ENCODE data around the gene STX2. TPM values are rescaled to one million over a fixed set of nuclear protein-coding genes. Genes with fewer than 3 reads are reported as not detected.
"Not testable (repeated sequence)": the region's sequence is repeated elsewhere in the genome, so short reads cannot be mapped to it uniquely, and the experiment has no call there.

The STX2 gene
- total and polyA plus RNA-seq, 2 donors (not counting 1 experiment from before 2014, with no cell fraction given) = 35.2 to 87.8 TPM

DNA sequence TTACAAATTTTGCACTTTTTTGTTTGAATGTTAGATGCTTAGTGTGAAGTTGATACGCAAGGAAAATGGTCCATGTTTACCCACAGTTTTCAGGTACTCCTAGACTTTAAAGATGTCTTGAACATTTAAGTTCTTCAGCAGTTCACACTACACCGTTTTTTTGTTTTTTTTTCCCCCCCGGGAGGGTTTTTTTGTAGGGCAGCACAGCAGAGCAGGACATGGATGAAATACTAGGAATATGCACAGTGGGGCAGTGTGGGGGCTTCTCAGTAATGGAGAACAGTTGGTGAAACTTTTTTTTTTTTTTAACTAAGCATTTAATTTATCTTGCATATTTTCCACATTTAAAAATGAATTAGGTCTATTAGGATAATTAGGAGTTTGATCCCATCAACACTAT is 37.7 kb upstream of the STX2 start:
- H3K4me1 ChIP-seq (ENCODE audit: control insufficient read depth, extremely low read depth, insufficient read depth, low read length) = no peaks in the 10 kb centered on the region
- H3K36me3 ChIP-seq (ENCODE audit: control insufficient read depth, insufficient read depth, low read length) = peaks cover 15% of the 10 kb centered on the region
- no peaks in the 10 kb centered on the region for H3K9me3 ChIP-seq (ENCODE audit: control insufficient read depth, insufficient read depth, low read depth, low read length)
- no peak overlapping the region for H3K9ac ChIP-seq (ENCODE audit: insufficient read depth, low read length)
- no peak overlapping the region for H3K4me3 ChIP-seq (replicated peaks in 1 of 4; ENCODE audit: control extremely low read depth in 1 of 4, insufficient read depth in 1 of 4, low read depth in 3 of 4, low read length in 4 of 4)
- H3K79me2 ChIP-seq (ENCODE audit: control insufficient read depth, insufficient read depth, low read length) = peaks cover 33% of the 10 kb centered on the region
- H3K27ac ChIP-seq (ENCODE audit: insufficient read depth, low read length) = no peak overlapping the region
- no peak overlapping the region for H2AFZ ChIP-seq (ENCODE audit: low read length)
- TF ChIP-seq, protein P1, sequence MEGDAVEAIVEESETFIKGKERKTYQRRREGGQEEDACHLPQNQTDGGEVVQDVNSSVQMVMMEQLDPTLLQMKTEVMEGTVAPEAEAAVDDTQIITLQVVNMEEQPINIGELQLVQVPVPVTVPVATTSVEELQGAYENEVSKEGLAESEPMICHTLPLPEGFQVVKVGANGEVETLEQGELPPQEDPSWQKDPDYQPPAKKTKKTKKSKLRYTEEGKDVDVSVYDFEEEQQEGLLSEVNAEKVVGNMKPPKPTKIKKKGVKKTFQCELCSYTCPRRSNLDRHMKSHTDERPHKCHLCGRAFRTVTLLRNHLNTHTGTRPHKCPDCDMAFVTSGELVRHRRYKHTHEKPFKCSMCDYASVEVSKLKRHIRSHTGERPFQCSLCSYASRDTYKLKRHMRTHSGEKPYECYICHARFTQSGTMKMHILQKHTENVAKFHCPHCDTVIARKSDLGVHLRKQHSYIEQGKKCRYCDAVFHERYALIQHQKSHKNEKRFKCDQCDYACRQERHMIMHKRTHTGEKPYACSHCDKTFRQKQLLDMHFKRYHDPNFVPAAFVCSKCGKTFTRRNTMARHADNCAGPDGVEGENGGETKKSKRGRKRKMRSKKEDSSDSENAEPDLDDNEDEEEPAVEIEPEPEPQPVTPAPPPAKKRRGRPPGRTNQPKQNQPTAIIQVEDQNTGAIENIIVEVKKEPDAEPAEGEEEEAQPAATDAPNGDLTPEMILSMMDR (conservative IDR thresholded peaks at IDR 0.05 in 1 of 2, IDR thresholded peaks at IDR 0.05 in 1 of 2; ENCODE audit: low read depth in 1 of 2, low read length in 2 of 2) = no peak
- TF ChIP-seq EZH2 (IDR thresholded peaks at IDR 0.05; ENCODE audit: low read length, missing control alignments) = no peak
- H3K27me3 ChIP-seq (ENCODE audit: control insufficient read depth, insufficient read depth, low read length) = no peaks in the 10 kb centered on the region
- H3K4me2 ChIP-seq (ENCODE audit: extremely low read depth, insufficient read depth, low read length) = no peak overlapping the region
- H4K20me1 ChIP-seq (ENCODE audit: control insufficient read depth, extremely low read depth, insufficient read depth, low read length) = no peaks in the 10 kb centered on the region
- DNase-seq (ENCODE audit: low read depth in 2 of 2) = no peak

DNA sequence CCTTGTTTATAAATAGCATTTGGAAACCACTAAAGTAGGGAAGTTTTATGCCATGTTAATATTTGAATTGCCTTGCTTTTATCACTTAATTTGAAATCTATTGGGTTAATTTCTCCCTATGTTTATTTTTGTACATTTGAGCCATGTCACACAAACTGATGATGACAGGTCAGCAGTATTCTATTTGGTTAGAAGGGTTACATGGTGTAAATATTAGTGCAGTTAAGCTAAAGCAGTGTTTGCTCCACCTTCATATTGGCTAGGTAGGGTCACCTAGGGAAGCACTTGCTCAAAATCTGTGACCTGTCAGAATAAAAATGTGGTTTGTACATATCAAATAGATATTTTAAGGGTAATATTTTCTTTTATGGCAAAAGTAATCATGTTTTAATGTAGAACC is 37.2 kb upstream of the STX2 start:
- Histone ChIP-seq H3K79me2 (ENCODE audit: control insufficient read depth, insufficient read depth, low read length) (peaks cover 33% of the 10 kb centered on the region), H3K4me3 (replicated peaks in 1 of 4; ENCODE audit: control extremely low read depth in 1 of 4, insufficient read depth in 1 of 4, low read depth in 3 of 4, low read length in 4 of 4) (no peak overlapping the region), H3K4me1 (ENCODE audit: control insufficient read depth, extremely low read depth, insufficient read depth, low read length) (peaks cover 2% of the 10 kb centered on the region), H3K27me3 (ENCODE audit: control insufficient read depth, insufficient read depth, low read length) (no peaks in the 10 kb centered on the region), H3K9me3 (ENCODE audit: control insufficient read depth, insufficient read depth, low read depth, low read length) (no peaks in the 10 kb centered on the region), H3K9ac (ENCODE audit: insufficient read depth, low read length) (no peak overlapping the region), H4K20me1 (ENCODE audit: control insufficient read depth, extremely low read depth, insufficient read depth, low read length) (no peaks in the 10 kb centered on the region), H3K4me2 (ENCODE audit: extremely low read depth, insufficient read depth, low read length) (no peak overlapping the region), H2AFZ (ENCODE audit: low read length) (no peak overlapping the region), H3K27ac (ENCODE audit: insufficient read depth, low read length) (no peak overlapping the region), H3K36me3 (ENCODE audit: control insufficient read depth, insufficient read depth, low read length) (peaks cover 15% of the 10 kb centered on the region)
- DNase-seq (ENCODE audit: low read depth in 2 of 2) = no peak
- TF ChIP-seq, protein P1 (conservative IDR thresholded peaks at IDR 0.05 in 1 of 2, IDR thresholded peaks at IDR 0.05 in 1 of 2; ENCODE audit: low read depth in 1 of 2, low read length in 2 of 2) = no peak
- no peak for TF ChIP-seq EZH2 (IDR thresholded peaks at IDR 0.05; ENCODE audit: low read length, missing control alignments)

DNA sequence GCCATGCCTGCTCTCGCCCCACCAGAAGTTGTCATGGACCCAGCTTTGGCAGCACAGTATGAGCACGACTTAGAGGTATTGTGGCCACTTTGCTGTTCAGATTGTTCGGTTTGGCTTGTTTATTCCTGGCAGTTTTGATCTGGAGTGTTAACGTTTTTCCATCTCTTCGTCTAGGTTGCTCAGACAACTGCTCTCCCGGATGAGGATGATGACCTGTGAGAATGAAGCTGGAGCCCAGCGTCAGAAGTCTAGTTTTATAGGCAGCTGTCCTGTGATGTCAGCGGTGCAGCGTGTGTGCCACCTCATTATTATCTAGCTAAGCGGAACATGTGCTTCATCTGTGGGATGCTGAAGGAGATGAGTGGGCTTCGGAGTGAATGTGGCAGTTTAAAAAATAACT is 36.7 kb upstream of the STX2 start:
- H4K20me1 ChIP-seq (ENCODE audit: control insufficient read depth, extremely low read depth, insufficient read depth, low read length); DNase-seq (ENCODE audit: low read depth in 2 of 2); H3K4me3 ChIP-seq (replicated peaks in 1 of 4; ENCODE audit: control extremely low read depth in 1 of 4, insufficient read depth in 1 of 4, low read depth in 3 of 4, low read length in 4 of 4); H3K27me3 ChIP-seq (ENCODE audit: control insufficient read depth, insufficient read depth, low read length); H3K27ac ChIP-seq (ENCODE audit: insufficient read depth, low read length); H3K4me2 ChIP-seq (ENCODE audit: extremely low read depth, insufficient read depth, low read length); H2AFZ ChIP-seq (ENCODE audit: low read length); H3K4me1 ChIP-seq (ENCODE audit: control insufficient read depth, extremely low read depth, insufficient read depth, low read length); H3K9me3 ChIP-seq (ENCODE audit: control insufficient read depth, insufficient read depth, low read depth, low read length); H3K9ac ChIP-seq (ENCODE audit: insufficient read depth, low read length): not testable (repeated sequence)
- H3K36me3 ChIP-seq (ENCODE audit: control insufficient read depth, insufficient read depth, low read length) = peaks cover 15% of the 10 kb centered on the region
- peaks cover 33% of the 10 kb centered on the region for H3K79me2 ChIP-seq (ENCODE audit: control insufficient read depth, insufficient read depth, low read length)
